ENCODE data around the gene DNAH17. TPM values are rescaled to one million over a fixed set of nuclear protein-coding genes. Genes with fewer than 3 reads are reported as not detected.
A peak's percentile ranks its signal among the peaks of the same experiment; 100 is the strongest.

The DNAH17 gene
- total RNA-seq, 1 donor, result not detected

- DNase-seq (ENCODE audit: low read depth), result peak; percentile 88
- TF ChIP-seq CTCF (IDR thresholded peaks at IDR 0.05; ENCODE audit: insufficient read depth, low read depth, low read length), result no peak
- H3K4me3 ChIP-seq (ENCODE audit: low read depth, low read length), result no peak overlapping the region
Measured at GRCh38 chr17:78391843-78392242, 185.4 kb downstream of the DNAH17 start.

- no peak for TF ChIP-seq CTCF (IDR thresholded peaks at IDR 0.05; ENCODE audit: insufficient read depth, low read depth, low read length)
- H3K4me3 ChIP-seq (ENCODE audit: low read depth, low read length), result no peak overlapping the region
- no peak for DNase-seq (ENCODE audit: low read depth)
Measured at GRCh38 chr17:78391051-78391431, 186.2 kb downstream of the DNAH17 start.

GRCh38 chr17:78390241-78391050 is 186.8 kb downstream of the DNAH17 start:
- TF ChIP-seq CTCF (IDR thresholded peaks at IDR 0.05; ENCODE audit: insufficient read depth, low read depth, low read length), result no peak
- DNase-seq (ENCODE audit: low read depth), result peak; percentile 99
- H3K4me3 ChIP-seq (ENCODE audit: low read depth, low read length), result no peak overlapping the region

GRCh38 chr17:78387977-78388941 is 188.9 kb downstream of the DNAH17 start:
- no peak for TF ChIP-seq CTCF (IDR thresholded peaks at IDR 0.05; ENCODE audit: insufficient read depth, low read depth, low read length)

GRCh38 chr17:78384479-78385175 is 192.6 kb downstream of the DNAH17 start:
- TF ChIP-seq CTCF (IDR thresholded peaks at IDR 0.05; ENCODE audit: insufficient read depth, low read depth, low read length), result no peak
- no peak overlapping the region for H3K4me3 ChIP-seq (ENCODE audit: low read depth, low read length)
- no peak for DNase-seq (ENCODE audit: low read depth)

More at GRCh38 chr17:78387977-78388941, 188.9 kb downstream of the DNAH17 start:
- DNase-seq (ENCODE audit: low read depth), result peak; percentile 89
- no peak overlapping the region for H3K4me3 ChIP-seq (ENCODE audit: low read depth, low read length)

GRCh38 chr17:78383725-78384471 is 193.3 kb downstream of the DNAH17 start:
- peak; percentile 99 for DNase-seq (ENCODE audit: low read depth)
- TF ChIP-seq CTCF (IDR thresholded peaks at IDR 0.05; ENCODE audit: insufficient read depth, low read depth, low read length), result no peak
- H3K4me3 ChIP-seq (ENCODE audit: low read depth, low read length), result no peak overlapping the region

Data from fibroblast of villous mesenchyme (primary cell).